Measurements from ENCODE around the gene XPO6.

- TF ChIP-seq CTCF (IDR thresholded peaks at IDR 0.05 in 2 of 3, conservative IDR thresholded peaks at IDR 0.05 in 1 of 3; ENCODE audit: borderline replicate concordance in 1 of 3, insufficient read depth in 1 of 3, low read depth in 2 of 3, low read length in 2 of 3) (no peak), ZFX (IDR thresholded peaks at IDR 0.05) (no peak), EGR1 (IDR thresholded peaks at IDR 0.05; ENCODE audit: low read depth) (no peak), POLR2A (IDR thresholded peaks at IDR 0.05; ENCODE audit: borderline replicate concordance, extremely low read depth, insufficient read depth, insufficient read length) (no peak), EZH2 (IDR thresholded peaks at IDR 0.05) (no peak), CEBPB (IDR thresholded peaks at IDR 0.05; ENCODE audit: low read depth) (no peak), EZH2phosphoT487 (IDR thresholded peaks at IDR 0.05; ENCODE audit: borderline replicate concordance) (no peak), YY1 (IDR thresholded peaks at IDR 0.05; ENCODE audit: extremely low read depth, insufficient replicate concordance, low read depth, low read length) (no peak), ATF3 (IDR thresholded peaks at IDR 0.05) (no peak), RAD21 (IDR thresholded peaks at IDR 0.05; ENCODE audit: low read depth) (no peak), POLR2AphosphoS5 (IDR thresholded peaks at IDR 0.05; ENCODE audit: low read depth, low read length) (no peak)
These were observed 84.8 kb downstream of the XPO6 start for GRCh38 chr16:28126684-28127620.

All from HCT116 (cell line).